Measurements from ENCODE around the gene SRPK2.

DNA sequence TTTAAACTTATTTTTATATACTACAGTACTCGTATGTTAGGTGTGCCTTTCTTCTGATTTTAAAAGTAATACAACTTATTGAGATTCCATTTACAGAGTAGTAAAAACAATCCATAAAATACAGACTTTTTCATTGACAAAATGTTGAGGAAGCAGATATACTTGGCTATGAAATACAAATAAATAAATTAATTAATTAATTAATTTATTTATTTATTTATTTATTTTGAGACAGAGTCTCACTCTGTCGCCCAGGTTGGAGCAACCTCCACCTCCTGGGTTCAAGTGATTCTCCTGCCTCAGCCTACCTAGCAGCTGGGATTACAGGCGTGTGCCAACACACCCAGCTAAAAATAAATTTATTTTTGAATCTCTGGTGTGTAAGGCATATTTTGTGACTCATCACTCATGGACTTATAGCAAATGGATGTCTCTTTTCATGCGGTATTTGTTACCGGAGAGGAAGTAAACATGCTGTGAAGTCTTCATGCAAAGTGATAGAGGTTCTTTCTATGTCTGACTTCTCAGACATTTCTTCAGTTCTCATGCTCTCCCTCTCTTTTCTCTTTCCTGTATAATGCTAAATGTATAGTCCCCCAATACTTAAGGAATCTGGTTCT is 20.2 kb upstream of the SRPK2 start:
- TF ChIP-seq, protein P1, sequence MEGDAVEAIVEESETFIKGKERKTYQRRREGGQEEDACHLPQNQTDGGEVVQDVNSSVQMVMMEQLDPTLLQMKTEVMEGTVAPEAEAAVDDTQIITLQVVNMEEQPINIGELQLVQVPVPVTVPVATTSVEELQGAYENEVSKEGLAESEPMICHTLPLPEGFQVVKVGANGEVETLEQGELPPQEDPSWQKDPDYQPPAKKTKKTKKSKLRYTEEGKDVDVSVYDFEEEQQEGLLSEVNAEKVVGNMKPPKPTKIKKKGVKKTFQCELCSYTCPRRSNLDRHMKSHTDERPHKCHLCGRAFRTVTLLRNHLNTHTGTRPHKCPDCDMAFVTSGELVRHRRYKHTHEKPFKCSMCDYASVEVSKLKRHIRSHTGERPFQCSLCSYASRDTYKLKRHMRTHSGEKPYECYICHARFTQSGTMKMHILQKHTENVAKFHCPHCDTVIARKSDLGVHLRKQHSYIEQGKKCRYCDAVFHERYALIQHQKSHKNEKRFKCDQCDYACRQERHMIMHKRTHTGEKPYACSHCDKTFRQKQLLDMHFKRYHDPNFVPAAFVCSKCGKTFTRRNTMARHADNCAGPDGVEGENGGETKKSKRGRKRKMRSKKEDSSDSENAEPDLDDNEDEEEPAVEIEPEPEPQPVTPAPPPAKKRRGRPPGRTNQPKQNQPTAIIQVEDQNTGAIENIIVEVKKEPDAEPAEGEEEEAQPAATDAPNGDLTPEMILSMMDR (IDR thresholded peaks at IDR 0.05; ENCODE audit: low read depth, low read length) = no peak
- TF ChIP-seq POLR2A (IDR thresholded peaks at IDR 0.05; ENCODE audit: extremely low read depth, insufficient read length) = no peak

All from NB4 (cell line).